C4-2B (cell line): ENCODE measurements around the gene B4GALT1.

Source experiments
- CTCF ChIP-seq: fragments of 450-650 bp; conservative IDR thresholded peaks from 2 replicates; pipeline ENCODE4 v1.5.1; 2017; ENCODE audit warnings: mild to moderate bottlenecking
- ZFX ChIP-seq: fragments of 450-650 bp; IDR thresholded peaks from 2 replicates; pipeline ENCODE4 v1.6.1; 2017

- TF ChIP-seq CTCF (no peak), ZFX (no peak)
These were observed 12.8 kb downstream of the B4GALT1 start for GRCh38 chr9:33154371-33154770.
